ENCODE data around the gene VSIG8. TPM values are rescaled to one million over a fixed set of nuclear protein-coding genes. Genes with fewer than 3 reads are reported as not detected.

VSIG8 gene
- total and polyA plus RNA-seq, 2 of the 8 experiments (the other 6 are each of a cell fraction or from before 2014, with no cell fraction given), result not detected

GRCh38 chr1:159873530-159874143 lies 11.2 kb upstream of the VSIG8 start:
- Histone ChIP-seq H2BK20ac (ENCODE audit: low read length) (no peak overlapping the region), H3K36me3 (ENCODE audit: control insufficient read depth in 2 of 4, insufficient read depth in 4 of 4, low read length in 3 of 4) (no peaks in the 10 kb centered on the region), H2BK15ac (ENCODE audit: low read length) (no peak overlapping the region), H3K4me3 (ENCODE audit: extremely low read depth in 1 of 4, insufficient read depth in 2 of 4, low read depth in 3 of 4, low read length in 4 of 4) (no peak overlapping the region), H3K27ac (ENCODE audit: low read depth, low read length) (no peak overlapping the region), H2AFZ (ENCODE audit: low read length) (no peak overlapping the region), H3K27me3 (replicated peaks in 1 of 4; ENCODE audit: control insufficient read depth in 3 of 4, extremely low read depth in 1 of 4, insufficient read depth in 3 of 4, low read length in 3 of 4) (no peaks in the 10 kb centered on the region), H3K14ac (ENCODE audit: insufficient read length) (no peak overlapping the region), H2BK12ac (ENCODE audit: low read depth, low read length) (no peak overlapping the region), H3K9ac (replicated peaks in 1 of 4; ENCODE audit: extremely low read depth in 1 of 4, low read depth in 3 of 4, low read length in 3 of 4) (no peak overlapping the region), H3K23me2 (ENCODE audit: low read depth, low read length) (no peaks in the 10 kb centered on the region), H4K20me1 (replicated peaks in 1 of 2; ENCODE audit: control insufficient read depth in 1 of 2, insufficient read depth in 2 of 2, low read length in 2 of 2) (no peaks in the 10 kb centered on the region), H4K5ac (ENCODE audit: insufficient read length, low read depth, low read length) (no peak overlapping the region), H2BK120ac (replicated peaks; ENCODE audit: low read depth, low read length) (no peak overlapping the region), H3K4me2 (ENCODE audit: insufficient read depth in 1 of 2, low read depth in 2 of 2, low read length in 2 of 2) (no peak overlapping the region), H3K79me2 (ENCODE audit: control insufficient read depth in 1 of 2, insufficient read depth in 2 of 2, low read length in 2 of 2) (no peaks in the 10 kb centered on the region), H3K4ac (replicated peaks; ENCODE audit: insufficient read length, low read depth, low read length) (no peak overlapping the region), H3K79me1 (ENCODE audit: low read depth, low read length) (no peaks in the 10 kb centered on the region), H4K91ac (replicated peaks; ENCODE audit: insufficient read length, low read length) (no peak overlapping the region), H3K23ac (ENCODE audit: insufficient read length) (no peak overlapping the region), H3K56ac (replicated peaks; ENCODE audit: insufficient read length, low read depth, low read length) (no peak overlapping the region), H2AK5ac (ENCODE audit: low read depth, low read length) (no peak overlapping the region), H3K9me3 (ENCODE audit: insufficient read depth in 2 of 2, low read depth in 1 of 2, low read length in 1 of 2) (no peaks in the 10 kb centered on the region), H3K4me1 (replicated peaks in 1 of 4; ENCODE audit: control insufficient read depth in 3 of 4, insufficient read depth in 4 of 4, low read length in 3 of 4) (no peaks in the 10 kb centered on the region; a peak in 1 of 7 replicates), H2BK5ac (ENCODE audit: low read depth, low read length) (no peak overlapping the region), H3K18ac (ENCODE audit: extremely low read depth, low read length) (no peak overlapping the region), H4K8ac (ENCODE audit: extremely low read depth, insufficient read depth, low read length) (no peak overlapping the region)
- no peak for FAIRE-seq
- no peak for TF ChIP-seq YY1 (IDR thresholded peaks at IDR 0.05; ENCODE audit: low read depth, low read length)
- TF ChIP-seq, protein P1, sequence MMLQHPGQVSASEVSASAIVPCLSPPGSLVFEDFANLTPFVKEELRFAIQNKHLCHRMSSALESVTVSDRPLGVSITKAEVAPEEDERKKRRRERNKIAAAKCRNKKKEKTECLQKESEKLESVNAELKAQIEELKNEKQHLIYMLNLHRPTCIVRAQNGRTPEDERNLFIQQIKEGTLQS (IDR thresholded peaks at IDR 0.05; ENCODE audit: insufficient read depth, low read depth, low read length), result no peak
- no peak for TF ChIP-seq POLR2AphosphoS5 (IDR thresholded peaks at IDR 0.05; ENCODE audit: low read depth, low read length)
- ChIA-PET POLR2A (ENCODE audit: partially characterized antibody) (no interaction called here), CTCF (ENCODE audit: partially characterized antibody) (interaction anchor here (0.6 to 7.0 kb wide), 12 partner anchors 18 to 1883 kb away, joined by 3 to 63 read pairs (median 4); partner anchors contain the start of genes DUSP23 and FCRL6)
- DNase-seq (ENCODE audit: low read depth in 1 of 2, low spot score in 2 of 2), result no peak
- 86% methylated on average over 4 of the region's 4 CpGs; no CpG with 5 or more reads in 1 of the 2 experiments for WGBS, 2 experiments (ENCODE audit: extremely low coverage in 1 of 2, insufficient coverage in 1 of 2, insufficient read length in 1 of 2, insufficient replicate concordance in 2 of 2, low coverage in 1 of 2, low lambda C conversion rate in 2 of 2, missing lambda C conversion rate in 1 of 2)
